ENCODE results near the gene RAB43. TPM values are rescaled to one million over a fixed set of nuclear protein-coding genes. Genes with fewer than 3 reads are reported as not detected.

RAB43 gene
- total RNA-seq, 1 experiment from 2014 or later: 2.9 TPM

GRCh38 chr3:129106866-129107565 lies 14.6 kb downstream of the RAB43 start:
- intact Hi-C loops (cut with micrococcal nuclease; ENCODE audit: unreplicated experiment): no loop called here
- DNase-seq (ENCODE audit: low spot score): no peak
- H3K27ac ChIP-seq (ENCODE audit: low read depth, low read length, poor library complexity, severe bottlenecking): no peak overlapping the region
- CTCF ChIA-PET: no interaction called here
- TF ChIP-seq CTCF (conservative IDR thresholded peaks at IDR 0.05; ENCODE audit: low read depth, low read length): no peak
- TF ChIP-seq EZH2 (IDR thresholded peaks at IDR 0.05; ENCODE audit: borderline replicate concordance, low read depth, low read length, poor library complexity, severe bottlenecking): no peak
- H3K9me3 ChIP-seq (ENCODE audit: low read depth, low read length, poor library complexity, severe bottlenecking): no peaks in the 10 kb centered on the region
- H3K4me1 ChIP-seq (ENCODE audit: insufficient read depth, low read length, poor library complexity, severe bottlenecking): no peaks in the 10 kb centered on the region
- POLR2A ChIA-PET (ENCODE audit: low non-redundant PET): no interaction called here
- BruUV-seq (replicated peaks): no TSS peak
- H3K27me3 ChIP-seq (replicated peaks; ENCODE audit: insufficient read depth, low read depth, low read length, poor library complexity): no peaks in the 10 kb centered on the region
- H3K4me3 ChIP-seq (ENCODE audit: low read depth, low read length, poor library complexity, severe bottlenecking): no peak overlapping the region
- no peaks in the 10 kb centered on the region for H3K36me3 ChIP-seq (ENCODE audit: insufficient read depth, low read length, poor library complexity, severe bottlenecking)

- H3K4me1 ChIP-seq (ENCODE audit: insufficient read depth, low read length, poor library complexity, severe bottlenecking): no peaks in the 10 kb centered on the region
- H3K27ac ChIP-seq (ENCODE audit: low read depth, low read length, poor library complexity, severe bottlenecking): no peak overlapping the region
- no peaks in the 10 kb centered on the region for H3K27me3 ChIP-seq (replicated peaks; ENCODE audit: insufficient read depth, low read depth, low read length, poor library complexity)
- CTCF ChIA-PET: no interaction called here
- H3K9me3 ChIP-seq (ENCODE audit: low read depth, low read length, poor library complexity, severe bottlenecking): no peaks in the 10 kb centered on the region
- TF ChIP-seq CTCF (conservative IDR thresholded peaks at IDR 0.05; ENCODE audit: low read depth, low read length): no peak
- no peak for TF ChIP-seq EZH2 (IDR thresholded peaks at IDR 0.05; ENCODE audit: borderline replicate concordance, low read depth, low read length, poor library complexity, severe bottlenecking)
- H3K36me3 ChIP-seq (ENCODE audit: insufficient read depth, low read length, poor library complexity, severe bottlenecking): no peaks in the 10 kb centered on the region
- no peak for DNase-seq (ENCODE audit: low spot score)
- H3K4me3 ChIP-seq (ENCODE audit: low read depth, low read length, poor library complexity, severe bottlenecking): no peak overlapping the region
- intact Hi-C loops (cut with micrococcal nuclease; ENCODE audit: unreplicated experiment): no loop called here
- POLR2A ChIA-PET (ENCODE audit: low non-redundant PET): no interaction called here
- no TSS peak for BruUV-seq (replicated peaks)
Observed at GRCh38 chr3:129106320-129106719, 15.3 kb downstream of the RAB43 start.

- no TSS peak for BruUV-seq (replicated peaks)
- H3K4me1 ChIP-seq (ENCODE audit: insufficient read depth, low read length, poor library complexity, severe bottlenecking): no peaks in the 10 kb centered on the region
- CTCF ChIA-PET: no interaction called here
- DNase-seq (ENCODE audit: low spot score): no peak
- no peaks in the 10 kb centered on the region for H3K9me3 ChIP-seq (ENCODE audit: low read depth, low read length, poor library complexity, severe bottlenecking)
- H3K36me3 ChIP-seq (ENCODE audit: insufficient read depth, low read length, poor library complexity, severe bottlenecking): no peaks in the 10 kb centered on the region
- no peak overlapping the region for H3K27ac ChIP-seq (ENCODE audit: low read depth, low read length, poor library complexity, severe bottlenecking)
- no peak overlapping the region for H3K4me3 ChIP-seq (ENCODE audit: low read depth, low read length, poor library complexity, severe bottlenecking)
- TF ChIP-seq CTCF (conservative IDR thresholded peaks at IDR 0.05; ENCODE audit: low read depth, low read length) (no peak), EZH2 (IDR thresholded peaks at IDR 0.05; ENCODE audit: borderline replicate concordance, low read depth, low read length, poor library complexity, severe bottlenecking) (no peak)
- H3K27me3 ChIP-seq (replicated peaks; ENCODE audit: insufficient read depth, low read depth, low read length, poor library complexity): no peaks in the 10 kb centered on the region
- POLR2A ChIA-PET (ENCODE audit: low non-redundant PET): no interaction called here
- intact Hi-C loops (cut with micrococcal nuclease; ENCODE audit: unreplicated experiment): no loop called here
Observed at GRCh38 chr3:129105862-129106261, 15.7 kb downstream of the RAB43 start.
